ENCODE measurements around the gene UBE2G2.

UBE2G2 gene

DNA sequence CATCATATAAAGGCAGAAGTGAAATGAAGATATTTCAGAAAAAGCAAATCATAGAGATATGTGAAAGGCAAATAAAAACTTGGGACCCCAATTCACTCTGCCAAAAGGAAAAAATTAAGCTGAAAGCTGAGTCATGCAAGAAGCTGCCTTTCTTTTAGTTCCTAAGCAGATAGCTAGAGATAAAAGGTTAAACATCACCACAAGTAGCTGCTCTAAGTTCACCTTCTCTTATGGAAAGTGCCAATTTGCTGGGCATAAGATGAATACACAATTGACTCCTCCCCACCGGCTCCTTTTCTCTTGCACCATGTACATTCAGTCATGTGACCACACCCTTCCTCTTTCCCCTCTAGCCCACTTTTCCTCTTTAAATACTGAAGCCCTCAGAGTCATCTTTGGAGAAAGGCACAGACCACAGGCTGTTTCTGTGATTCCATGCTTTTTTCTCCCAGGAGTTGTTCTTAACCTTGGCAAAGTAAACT lies 21.6 kb upstream of the UBE2G2 start:
- DNase-seq: no peak
- no peak for ATAC-seq
- H3K9me3 Mint-ChIP-seq: peaks cover 22 to 50% of the 10 kb centered on the region in 2 donors
- no peaks in the 10 kb centered on the region for H3K4me1 Mint-ChIP-seq
- peaks cover 18% of the 10 kb centered on the region for H3K27me3 Mint-ChIP-seq
- no peak overlapping the region for H3K27ac Mint-ChIP-seq
- H3K4me3 Mint-ChIP-seq: no peak overlapping the region

- peaks cover 18% of the 10 kb centered on the region for H3K27me3 Mint-ChIP-seq
- ATAC-seq (no peak), DNase-seq (no peak)
- H3K9me3 Mint-ChIP-seq: peaks cover 16 to 44% of the 10 kb centered on the region in 2 donors
- no peaks in the 10 kb centered on the region for H3K4me1 Mint-ChIP-seq
- no peak overlapping the region for H3K4me3 Mint-ChIP-seq
- H3K27ac Mint-ChIP-seq: no peak overlapping the region
These were observed 21.0 kb upstream of the UBE2G2 start for GRCh38 chr21:44822484-44823178.

DNA sequence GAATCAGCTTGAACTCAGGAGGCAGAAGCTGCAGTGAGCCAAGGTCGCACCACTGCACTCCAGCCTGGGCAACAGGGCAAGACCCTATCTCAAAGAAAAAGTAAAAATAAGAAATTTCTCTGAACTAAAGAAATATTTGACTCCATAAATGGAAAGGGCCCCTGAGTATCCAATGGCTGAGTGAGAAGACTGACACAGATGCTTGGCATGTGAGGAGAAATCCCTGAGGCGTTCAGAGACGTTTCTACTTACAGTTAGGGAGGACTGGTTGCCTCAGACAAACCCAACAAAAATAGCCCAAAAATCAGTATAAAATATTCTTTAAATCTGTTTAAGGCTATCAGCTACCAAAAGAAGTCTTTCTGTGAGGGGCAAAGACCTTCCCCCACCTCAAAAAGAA lies 19.2 kb upstream of the UBE2G2 start:
- Mint-ChIP-seq H3K4me1 (peaks cover 13% of the 10 kb centered on the region), H3K9me3 (peaks cover 10 to 37% of the 10 kb centered on the region in 2 donors), H3K4me3 (no peak overlapping the region), H3K27ac (no peak overlapping the region), H3K27me3 (peaks cover 11% of the 10 kb centered on the region)
- ATAC-seq (no peak), DNase-seq (no peak)

- H3K4me3 Mint-ChIP-seq: peak overlapping the region; percentile 31 to 51
- ATAC-seq: no peak
These were observed 17.9 kb upstream of the UBE2G2 start for GRCh38 chr21:44819283-44820243.

DNA sequence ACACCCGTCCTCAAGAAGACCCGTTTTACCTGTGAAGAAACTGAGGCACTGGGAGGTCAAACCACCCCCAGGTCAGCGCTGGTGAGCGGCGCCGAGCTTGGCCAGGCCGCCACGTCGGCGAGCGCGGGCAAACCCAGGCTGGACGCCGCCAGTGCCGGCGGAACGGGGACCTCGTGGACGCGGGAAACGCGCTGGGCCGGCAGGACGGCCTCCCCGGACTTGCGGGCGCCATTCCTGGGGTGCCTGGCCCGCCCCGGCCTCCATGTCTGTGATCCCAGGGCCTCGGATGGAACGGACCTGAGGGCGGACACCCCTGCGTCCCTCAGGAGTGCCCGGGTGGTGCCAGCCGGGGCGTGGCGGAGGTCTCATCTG lies 17.0 kb upstream of the UBE2G2 start:
- H3K27ac Mint-ChIP-seq: peak overlapping the region in 1 of 2 donors; percentile 78
- peaks cover 21% of the 10 kb centered on the region for H3K4me1 Mint-ChIP-seq
- H3K9me3 Mint-ChIP-seq: peaks cover 10 to 32% of the 10 kb centered on the region in 2 donors
- peak overlapping the region; percentile 32 to 62 for H3K4me3 Mint-ChIP-seq
- H3K27me3 Mint-ChIP-seq: peaks cover 11% of the 10 kb centered on the region
- ATAC-seq (no peak), DNase-seq (no peak)

More at GRCh38 chr21:44819283-44820243, 17.9 kb upstream of the UBE2G2 start:
- H3K4me1 Mint-ChIP-seq: peaks cover 21% of the 10 kb centered on the region
- peaks cover 11% of the 10 kb centered on the region for H3K27me3 Mint-ChIP-seq
- peaks cover 10 to 37% of the 10 kb centered on the region in 2 donors for H3K9me3 Mint-ChIP-seq
- H3K27ac Mint-ChIP-seq: peak overlapping the region in 1 of 2 donors; percentile 42
- no peak for DNase-seq

GRCh38 chr21:44817914-44818639 lies 16.5 kb upstream of the UBE2G2 start, which contains the start of gene SUMO3:
TSS of gene SUMO3 (minus strand) at chr21:44818062. CDS start at chr21:44817968, 94 bp downstream.
- ATAC-seq (peak; percentile 79), DNase-seq (peak; percentile 88 to 92)
- Mint-ChIP-seq H3K27me3 (peaks cover 11% of the 10 kb centered on the region), H3K4me1 (peaks cover 24% of the 10 kb centered on the region), H3K27ac (peak within 1 kb of the TSS in 1 of 2 donors; percentile 78), H3K9me3 (peaks cover 10 to 26% of the 10 kb centered on the region in 2 donors), H3K4me3 (peak within 1 kb of the TSS; percentile 75 to 80)

DNA sequence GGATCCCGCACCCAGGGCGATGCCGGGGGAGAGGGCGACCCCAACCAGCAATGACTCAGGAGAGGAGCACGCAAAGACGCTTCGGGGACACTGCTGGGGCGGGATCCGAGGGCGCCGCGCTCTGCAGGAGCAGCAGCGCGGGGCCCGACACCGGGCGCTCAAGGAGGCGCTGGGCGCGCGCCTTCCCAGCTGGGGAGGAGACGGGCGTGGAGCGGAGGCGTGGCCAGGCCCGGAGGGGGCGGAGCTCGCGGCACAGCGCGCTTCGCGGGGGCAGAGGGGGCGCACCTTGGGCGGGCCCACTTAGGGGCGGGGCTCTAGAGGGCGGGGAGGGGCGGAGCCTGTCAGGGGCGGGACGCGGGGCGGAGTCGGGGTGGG lies 15.9 kb upstream of the UBE2G2 start:
- DNase-seq (peak; percentile 90 to 91), ATAC-seq (peak; percentile 81)
- H3K4me1 Mint-ChIP-seq: peaks cover 30% of the 10 kb centered on the region
- peaks cover 10 to 21% of the 10 kb centered on the region in 2 donors for H3K9me3 Mint-ChIP-seq
- H3K27me3 Mint-ChIP-seq: peaks cover 11% of the 10 kb centered on the region
- H3K4me3 Mint-ChIP-seq: peak overlapping the region; percentile 75 to 80
- peak overlapping the region in 1 of 2 donors; percentile 76 for H3K27ac Mint-ChIP-seq

DNA sequence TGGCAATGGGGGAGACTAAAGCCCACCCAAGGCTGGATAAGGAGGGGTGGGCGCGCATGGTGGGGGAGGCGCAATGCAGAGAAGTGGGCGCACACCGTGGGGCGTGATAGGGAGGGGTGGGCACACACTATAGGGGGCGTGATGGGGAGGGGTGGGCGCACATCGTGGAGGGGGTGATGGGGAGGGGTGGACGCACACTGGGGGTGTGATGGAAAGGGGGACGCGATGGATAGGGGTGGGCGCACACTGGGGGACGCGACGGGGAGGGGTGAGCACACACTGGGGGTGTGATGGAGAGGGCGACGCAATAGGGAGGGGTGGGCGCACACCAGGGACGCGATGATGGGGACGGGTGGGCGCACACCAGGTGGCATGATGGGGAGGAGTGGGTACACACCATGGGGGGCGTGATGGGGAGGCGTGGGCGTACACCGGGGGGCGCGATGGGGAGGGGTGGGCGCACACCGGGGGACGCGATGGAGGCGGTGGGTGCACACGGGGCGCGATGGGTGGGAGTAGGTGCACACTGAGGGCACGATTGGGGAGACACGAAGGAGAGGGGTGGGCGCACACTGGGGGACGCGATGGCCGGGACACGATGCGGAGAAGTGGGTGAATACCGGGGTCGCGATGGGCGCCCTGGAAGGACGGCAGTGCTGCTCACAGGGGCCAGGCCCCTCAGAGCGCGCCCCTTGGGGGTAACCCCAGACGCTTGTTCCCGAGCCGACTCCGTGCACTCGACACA lies 15.3 kb upstream of the UBE2G2 start:
- DNase-seq (no peak), ATAC-seq (peak; percentile 51)
- Mint-ChIP-seq H3K4me3 (peak overlapping the region; percentile 81 to 91), H3K9me3 (peaks cover 4 to 15% of the 10 kb centered on the region in 2 donors), H3K4me1 (peaks cover 34% of the 10 kb centered on the region), H3K27me3 (peaks cover 11% of the 10 kb centered on the region), H3K27ac (peak overlapping the region in 1 of 2 donors; percentile 87)

GRCh38 chr21:44815852-44816628 lies 14.4 kb upstream of the UBE2G2 start:
- Mint-ChIP-seq H3K9me3 (peaks cover 0 to 11% of the 10 kb centered on the region in 2 donors), H3K4me3 (peak overlapping the region; percentile 81 to 91), H3K27ac (peak overlapping the region in 1 of 2 donors; percentile 59), H3K27me3 (peaks cover 11% of the 10 kb centered on the region), H3K4me1 (peaks cover 42% of the 10 kb centered on the region)
- DNase-seq: no peak
- no peak for ATAC-seq

GRCh38 chr21:44815225-44815624 lies 13.6 kb upstream of the UBE2G2 start:
- Mint-ChIP-seq H3K27ac (no peak overlapping the region), H3K4me1 (peaks cover 46% of the 10 kb centered on the region), H3K4me3 (no peak overlapping the region), H3K27me3 (peaks cover 7% of the 10 kb centered on the region), H3K9me3 (peaks cover 0 to 6% of the 10 kb centered on the region in 2 donors)
- ATAC-seq (no peak), DNase-seq (no peak)

DNA sequence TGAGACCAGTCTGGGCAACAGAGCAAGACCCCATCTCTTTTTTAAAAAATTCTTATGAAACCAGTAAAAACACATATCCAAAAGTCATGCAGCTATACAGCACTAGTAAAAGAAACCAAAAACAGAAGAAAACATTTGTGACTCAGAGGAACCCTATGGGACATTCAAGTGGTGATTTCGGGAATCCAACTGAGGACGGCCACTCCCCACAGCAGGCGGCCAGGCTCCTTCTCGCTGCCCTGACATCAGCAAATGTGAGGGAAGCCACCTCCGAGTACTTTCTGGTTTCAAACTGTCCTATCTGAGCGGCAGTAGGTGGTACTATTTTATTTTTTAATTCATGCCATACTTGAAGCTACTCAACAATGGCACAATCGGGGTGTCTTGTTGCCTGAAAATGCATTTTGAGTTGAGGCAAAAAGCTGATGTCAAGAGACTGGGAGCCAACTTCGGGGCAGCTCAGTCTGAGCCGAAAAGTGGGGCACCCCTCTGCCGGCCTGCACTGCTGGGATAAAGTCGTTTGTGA lies 12.9 kb upstream of the UBE2G2 start:
- Mint-ChIP-seq H3K4me1 (peaks cover 46% of the 10 kb centered on the region), H3K4me3 (no peak overlapping the region)
- no peak for ATAC-seq

DNA sequence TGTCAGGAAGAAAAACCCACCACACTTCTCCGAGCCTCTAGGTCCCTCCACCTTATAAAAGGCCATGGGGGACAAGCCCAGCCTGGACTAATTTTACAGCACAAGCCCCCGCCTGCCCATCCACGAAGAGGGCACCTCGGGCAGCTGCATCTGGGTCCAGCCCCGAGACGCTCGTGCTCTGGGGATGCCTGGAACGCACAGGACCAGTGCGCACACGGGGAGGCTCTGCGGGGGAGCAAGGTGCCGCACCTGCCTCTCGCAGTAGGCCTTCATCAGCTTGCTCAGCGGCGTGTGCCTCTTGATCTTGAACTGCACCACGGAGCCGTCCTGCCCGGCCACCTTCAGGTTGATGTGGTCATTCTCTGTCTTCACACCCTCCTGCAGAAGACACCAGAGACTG lies 12.1 kb upstream of the UBE2G2 start:
- no peak for ATAC-seq
- no peak overlapping the region for H3K27ac Mint-ChIP-seq
- H3K4me3 Mint-ChIP-seq: no peak overlapping the region
- no peaks in the 10 kb centered on the region for H3K9me3 Mint-ChIP-seq
- H3K4me1 Mint-ChIP-seq: peaks cover 46% of the 10 kb centered on the region
- no peak for DNase-seq
- no peaks in the 10 kb centered on the region for H3K27me3 Mint-ChIP-seq

More for the DNA sequence above, 12.9 kb upstream of the UBE2G2 start:
- no peak overlapping the region for H3K27ac Mint-ChIP-seq
- H3K9me3 Mint-ChIP-seq: no peaks in the 10 kb centered on the region
- no peak for DNase-seq
- peaks cover under 1% of the 10 kb centered on the region for H3K27me3 Mint-ChIP-seq

GRCh38 chr21:44813149-44813548 lies 11.5 kb upstream of the UBE2G2 start:
- no peak for DNase-seq
- H3K9me3 Mint-ChIP-seq: no peaks in the 10 kb centered on the region
- peaks cover 46% of the 10 kb centered on the region for H3K4me1 Mint-ChIP-seq
- H3K27me3 Mint-ChIP-seq: no peaks in the 10 kb centered on the region
- no peak overlapping the region for H3K4me3 Mint-ChIP-seq
- no peak for ATAC-seq
- H3K27ac Mint-ChIP-seq: no peak overlapping the region

GRCh38 chr21:44812640-44813039 lies 11.0 kb upstream of the UBE2G2 start:
- no peaks in the 10 kb centered on the region for H3K27me3 Mint-ChIP-seq
- no peak overlapping the region for H3K27ac Mint-ChIP-seq
- no peak overlapping the region for H3K4me3 Mint-ChIP-seq

More at GRCh38 chr21:44812640-44813039, 11.0 kb upstream of the UBE2G2 start:
- DNase-seq (no peak), ATAC-seq (no peak)
- Mint-ChIP-seq H3K4me1 (peaks cover 46% of the 10 kb centered on the region), H3K9me3 (no peaks in the 10 kb centered on the region)
